Nucleus accumbens (tissue), 56 donors: Measurements from ENCODE around the gene LTBP3.
A peak's percentile ranks its signal among the peaks of the same experiment; 100 is the strongest.

Source experiments
- DNase-seq, 56 donors: peaks; one replicate each; lab custom pipeline; 2025; lab: John Stamatoyannopoulos, UW

The LTBP3 gene

DNA sequence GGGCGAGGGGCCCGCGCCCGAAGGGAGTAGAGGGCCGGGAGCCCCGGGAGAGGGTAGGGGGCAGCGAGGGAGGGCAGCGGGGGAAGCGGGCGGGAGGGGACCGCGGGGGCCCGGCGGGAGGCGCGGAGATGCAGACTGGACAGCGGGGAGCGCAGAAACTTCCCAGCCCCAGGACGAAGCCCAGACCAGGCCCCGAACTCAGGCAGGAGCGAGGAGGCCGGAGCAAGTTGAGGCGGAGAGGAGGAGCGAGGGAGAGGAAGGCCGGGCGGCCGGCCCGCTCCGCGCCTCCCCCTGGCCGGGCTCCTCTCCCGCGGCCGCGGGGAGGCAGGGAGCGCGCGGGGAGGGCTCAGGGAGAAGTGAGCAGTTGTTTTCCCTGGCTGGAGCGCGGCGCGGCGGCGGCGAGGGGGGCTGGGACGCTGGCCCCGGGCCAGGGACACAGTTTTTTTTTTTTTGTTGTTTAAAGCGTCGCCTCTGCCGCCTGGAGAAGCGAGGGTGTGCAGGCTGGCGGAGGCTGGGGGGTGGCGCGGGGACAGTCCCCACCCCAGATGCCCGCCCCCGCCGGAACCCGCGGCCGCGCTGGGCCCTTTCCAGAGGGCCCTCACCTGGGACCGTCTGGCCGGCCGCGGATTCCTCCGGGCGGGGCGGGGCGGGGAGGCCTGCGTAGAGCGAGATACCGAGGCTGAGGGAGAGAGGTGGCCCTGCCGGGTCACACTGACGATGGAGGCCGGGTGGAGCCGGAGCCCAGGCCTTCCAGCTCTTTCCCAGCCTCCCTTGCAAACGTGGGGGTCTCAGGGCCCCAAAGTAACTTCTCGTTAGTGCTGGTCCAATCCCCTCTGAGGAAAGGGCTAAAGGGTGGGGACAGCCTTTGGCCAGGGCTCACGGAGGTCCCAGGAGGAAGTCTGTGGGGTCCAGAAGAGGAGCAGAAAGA is at the start of gene LTBP3:
TSS of gene LTBP3 (minus strand) at position 358 of the 928 bp plus-strand sequence. CDS start 400 bp downstream, outside the sequence.
- DNase-seq, result peak in 53 of 56 donors; percentile 31 to 88 (median 77)

DNA sequence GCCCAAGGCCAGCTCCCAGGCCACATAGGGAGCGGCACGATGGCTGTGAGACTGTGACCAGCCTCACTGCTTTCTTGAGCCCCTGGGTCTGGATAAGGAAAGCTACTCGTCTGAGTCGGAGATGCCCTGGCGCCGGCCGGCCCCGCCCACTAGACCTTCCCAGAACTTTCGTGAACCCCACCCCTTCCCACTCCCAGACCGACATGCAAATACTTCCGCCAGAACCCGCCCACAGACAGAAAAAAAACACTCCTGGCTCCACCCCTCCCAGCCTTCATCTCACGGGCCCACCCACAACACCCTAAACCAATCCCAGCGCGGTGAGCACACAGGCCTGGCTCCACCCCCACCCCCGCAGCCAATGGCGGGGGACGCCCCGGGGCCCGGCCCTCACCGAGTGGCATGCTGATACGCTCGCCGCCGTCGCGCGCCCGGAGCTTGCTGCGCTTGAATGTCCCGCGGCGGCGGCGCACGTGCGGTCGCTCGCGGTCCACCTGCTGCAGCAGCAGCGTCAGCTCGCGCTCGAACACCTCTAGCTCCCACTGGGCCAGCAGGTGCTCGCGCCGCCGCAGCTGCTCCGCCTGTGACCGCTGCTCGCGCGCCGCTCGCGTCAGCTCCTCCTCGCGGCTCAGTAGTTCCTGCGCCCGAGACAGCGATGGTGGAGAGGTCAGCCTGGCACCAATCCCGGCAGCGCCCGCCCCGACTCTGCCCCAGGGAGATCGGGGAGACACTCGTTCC is 48.9 kb upstream of the LTBP3 start:
- DNase-seq, result peak; percentile 51 to 98 (median 94)

GRCh38 chr11:65604258-65604657 is 46.1 kb upstream of the LTBP3 start:
- no peak for DNase-seq

DNA sequence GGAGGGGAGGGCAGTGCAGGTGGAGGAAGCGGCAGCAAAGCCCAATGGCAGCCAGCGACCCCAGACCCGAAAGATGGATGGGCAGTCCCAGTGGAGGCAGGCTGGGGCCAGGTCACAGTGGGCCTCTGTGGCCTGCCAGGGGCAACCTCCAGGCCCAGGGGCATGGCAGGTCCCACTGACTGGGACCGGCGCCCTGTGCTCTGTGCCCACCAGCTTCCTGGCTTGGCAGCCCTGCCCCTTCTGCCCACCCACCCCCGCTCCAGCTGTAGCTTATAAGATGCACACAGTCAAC is 41.7 kb upstream of the LTBP3 start:
- DNase-seq, result no peak

DNA sequence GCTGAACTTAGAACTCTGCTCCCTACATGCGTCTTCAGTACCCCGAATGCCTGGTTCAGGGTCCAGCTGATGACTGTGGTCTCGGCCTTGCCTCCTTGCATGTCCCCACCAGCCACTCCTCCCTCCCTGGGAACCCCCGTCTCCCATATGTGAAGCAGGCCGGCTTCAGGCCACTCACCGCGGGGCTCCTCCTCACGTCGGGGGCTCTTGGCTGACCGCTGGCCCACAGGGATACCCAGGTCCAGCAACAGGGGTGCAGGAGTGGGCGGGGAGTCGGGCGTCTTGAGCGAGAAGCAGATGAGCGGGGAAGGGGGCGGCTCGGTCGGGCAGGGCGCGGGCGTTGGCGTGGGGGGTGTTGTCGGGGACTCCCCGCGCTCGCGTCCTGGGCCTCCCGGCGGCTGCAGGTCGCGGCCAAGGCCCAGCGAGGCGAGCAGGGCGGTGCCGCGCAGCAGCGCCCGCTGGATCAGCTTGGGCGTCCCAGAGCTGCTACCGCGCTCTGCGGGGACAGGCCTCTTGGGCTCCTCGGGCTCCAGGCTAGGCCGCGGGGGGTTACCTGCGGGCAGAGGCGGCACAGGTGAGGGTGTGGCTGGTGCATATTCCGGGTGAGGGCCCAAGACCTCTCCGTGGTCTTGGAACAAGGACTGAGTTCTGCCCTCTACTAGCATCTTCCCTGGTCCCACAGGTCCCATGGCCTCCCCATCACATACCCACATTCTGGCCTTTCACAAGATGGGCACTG is 41.2 kb upstream of the LTBP3 start:
- no peak for DNase-seq

DNA sequence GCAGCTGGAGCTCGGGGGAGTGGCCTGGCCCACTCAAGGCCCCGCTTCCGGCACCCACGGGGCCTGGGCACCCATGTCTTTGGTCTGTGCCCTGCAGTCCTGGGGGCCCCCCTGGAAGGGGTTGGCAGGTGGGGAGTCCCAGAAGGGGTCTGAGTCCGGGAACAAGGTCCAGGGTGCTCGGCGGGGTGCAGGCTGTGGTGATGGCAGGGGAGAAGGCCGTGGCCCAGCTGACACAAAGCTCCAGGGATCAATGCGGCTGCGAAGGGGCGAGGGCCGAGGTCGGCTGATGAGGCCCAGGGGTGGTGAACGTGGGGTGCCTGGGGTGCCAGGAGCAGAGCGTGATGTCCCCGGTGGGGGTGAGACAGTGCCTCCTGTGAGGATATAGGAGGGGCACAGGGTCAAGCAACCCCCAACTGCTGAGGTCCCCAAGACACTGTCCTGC is 40.1 kb upstream of the LTBP3 start:
- DNase-seq, result no peak

DNA sequence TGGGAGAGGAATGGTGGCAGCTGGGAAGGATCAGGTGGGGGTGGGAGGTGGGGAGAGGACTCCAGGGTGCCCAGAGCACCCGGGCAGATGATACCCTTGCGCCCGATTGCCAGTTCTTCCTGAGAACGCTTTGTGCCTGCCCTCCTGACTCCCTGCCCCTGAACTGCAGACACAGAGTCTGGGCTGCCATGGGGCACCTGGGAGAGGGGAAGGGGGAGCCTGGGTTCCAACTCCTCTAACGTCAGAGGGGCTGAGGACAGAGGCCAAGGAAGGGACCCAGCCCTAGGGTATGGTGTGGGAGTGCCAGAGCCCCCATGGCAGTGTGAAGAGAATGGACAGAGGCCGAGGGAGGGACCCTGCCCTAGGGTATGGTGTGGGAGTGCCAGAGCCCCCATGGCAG is 38.4 kb upstream of the LTBP3 start:
- no peak for DNase-seq

DNA sequence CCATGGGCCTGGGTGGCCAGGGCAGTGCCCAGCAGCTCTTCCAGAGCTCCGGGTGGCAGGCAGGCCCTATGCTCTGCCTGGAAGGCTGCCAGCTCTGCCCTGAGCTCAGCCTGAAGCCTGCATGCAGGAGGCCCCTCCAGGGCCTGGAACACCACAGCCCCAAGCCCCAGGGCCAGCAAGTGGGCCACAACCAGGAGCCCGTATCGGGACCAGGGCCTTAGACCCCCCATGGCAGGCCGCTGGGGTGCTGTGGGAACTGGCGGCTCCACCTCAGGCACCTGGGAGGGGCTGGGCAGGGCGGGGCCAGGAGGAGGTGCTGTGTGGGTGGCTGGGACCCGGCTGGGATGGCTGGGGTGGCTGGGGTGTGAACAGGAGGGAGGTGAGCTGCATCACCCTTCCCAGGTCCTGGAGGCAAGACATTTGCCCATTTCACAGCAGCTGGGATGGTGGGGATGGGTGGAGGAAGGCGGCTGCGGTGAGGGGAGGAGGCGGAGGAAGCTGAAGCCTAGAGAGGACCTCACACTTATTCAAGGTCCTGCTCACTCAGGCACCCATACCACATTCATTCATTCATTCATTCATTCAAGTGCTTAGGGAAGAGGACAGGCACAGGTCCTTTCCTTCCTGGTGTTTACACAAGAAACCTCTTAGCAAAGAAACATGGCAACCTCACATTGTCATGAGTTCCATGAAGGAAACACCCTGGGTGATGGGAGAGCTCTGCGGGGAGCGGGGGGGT is 37.6 kb upstream of the LTBP3 start, which contains the start of gene KCNK7:
TSS of gene KCNK7 (minus strand) at position 258 of the 739 bp plus-strand sequence. CDS start at position 230, 28 bp downstream.
- DNase-seq, result no peak

- DNase-seq, result no peak
Observed at GRCh38 chr11:65595131-65595530, 37.0 kb upstream of the LTBP3 start.

- peak in 48 of 56 donors; percentile 31 to 84 (median 69) for DNase-seq
Observed at GRCh38 chr11:65593518-65594414, 35.6 kb upstream of the LTBP3 start.

GRCh38 chr11:65592858-65593517 is 34.8 kb upstream of the LTBP3 start:
- DNase-seq, result no peak

- DNase-seq, result no peak
Observed at GRCh38 chr11:65591939-65592857, 34.0 kb upstream of the LTBP3 start.

- DNase-seq, result peak in 1 of 56 donors; percentile 20
Observed at GRCh38 chr11:65590240-65590738, 32.1 kb upstream of the LTBP3 start.

DNA sequence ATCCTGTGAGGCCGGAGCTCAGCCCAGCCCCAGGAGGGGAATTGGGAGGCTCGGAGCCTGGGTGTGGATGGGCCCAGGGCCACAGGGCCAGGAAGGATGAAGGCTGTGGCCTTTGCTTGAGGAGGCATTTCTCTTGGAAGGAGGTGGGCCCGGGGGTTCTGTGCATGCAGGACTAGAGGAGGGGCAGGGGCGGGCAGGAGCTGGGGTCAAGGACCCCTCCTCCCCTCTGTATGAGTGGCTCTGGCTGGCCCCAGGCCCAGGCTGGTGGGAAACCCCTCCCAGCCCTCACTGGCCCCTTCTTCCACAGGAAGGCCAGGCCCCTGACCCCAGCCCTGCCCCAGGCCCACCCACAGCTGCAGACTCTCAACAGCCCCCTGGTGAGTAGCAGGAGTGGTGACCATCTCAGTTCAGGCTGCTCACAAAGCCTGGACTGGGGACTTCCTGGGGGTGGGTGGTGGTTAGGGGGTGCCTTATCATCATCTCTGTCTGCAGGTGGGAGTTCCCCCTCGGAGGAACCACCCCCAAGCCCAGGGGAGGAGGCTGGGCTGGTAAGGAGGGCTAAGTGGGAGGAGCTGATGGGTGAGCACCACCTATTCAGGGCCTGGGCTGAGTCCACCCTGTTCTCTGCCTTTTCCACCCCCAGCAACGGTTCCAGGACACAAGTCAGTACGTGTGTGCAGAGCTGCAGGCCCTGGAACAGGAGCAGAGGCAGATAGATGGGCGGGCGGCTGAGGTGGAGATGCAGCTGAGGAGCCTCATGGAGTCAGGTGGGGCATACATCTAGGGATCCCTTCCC is 31.5 kb upstream of the LTBP3 start:
- no peak for DNase-seq

DNA sequence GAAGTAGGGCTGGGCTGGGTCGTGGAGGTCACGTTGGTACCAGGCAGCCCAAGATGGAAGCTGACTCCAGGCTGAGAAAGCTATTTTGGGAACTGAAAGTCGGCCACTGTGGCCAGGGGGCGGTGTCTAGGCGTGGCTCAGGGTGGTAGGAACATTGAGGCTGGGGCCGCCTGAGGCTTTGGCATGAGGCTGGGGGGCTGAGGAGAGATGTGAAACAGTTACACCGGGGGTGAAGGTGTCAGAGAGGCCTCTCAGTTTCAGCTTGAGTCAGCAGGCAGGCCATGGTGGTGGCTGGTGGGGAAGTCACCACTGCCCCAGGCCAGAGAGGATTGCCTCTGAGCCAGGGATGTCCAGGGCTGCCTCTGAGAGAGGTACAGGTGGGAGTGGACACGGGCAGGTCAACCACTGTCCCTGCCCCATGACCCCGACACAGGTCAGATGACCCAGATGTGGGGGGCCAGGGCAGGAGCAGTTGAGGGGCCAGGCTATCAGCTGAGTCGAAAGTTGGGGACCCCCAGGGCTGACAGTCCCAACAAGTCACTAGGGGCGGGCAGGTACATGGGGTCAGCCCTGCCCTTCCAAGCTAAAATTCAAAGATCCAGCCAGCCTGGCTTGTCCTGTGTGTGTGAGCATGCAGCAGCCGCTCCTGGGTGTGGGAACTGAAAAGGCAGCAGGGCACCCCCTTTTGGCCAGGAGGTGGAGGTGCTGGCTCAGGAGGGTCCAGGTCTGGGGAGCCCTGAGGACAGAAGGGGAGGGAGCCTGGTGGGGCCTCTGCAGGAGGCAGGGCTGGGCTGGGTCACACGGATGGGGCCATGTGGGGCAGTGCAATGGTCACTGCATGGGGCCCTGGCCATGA is 30.3 kb upstream of the LTBP3 start:
- DNase-seq, result peak in 7 of 56 donors; percentile 12 to 56 (median 24)
